Kidney epithelial cell (primary cell): ENCODE measurements around the gene STAT3. TPM values are rescaled to one million over a fixed set of nuclear protein-coding genes. Genes with fewer than 3 reads are reported as not detected.

Experiments used
- DNase-seq: peaks from one replicate; pipeline ENCODE4 v3.0.0-alpha.2; 2010; ENCODE audit warnings: low read depth
- H3K27me3 ChIP-seq: 2 replicates; pipeline ENCODE4 v1.6.0; 2011; ENCODE audit warnings: low read length; ENCODE audit not compliant: control insufficient read depth, insufficient read depth
- H3K36me3 ChIP-seq: 2 replicates; pipeline ENCODE4 v1.5.1; 2011; ENCODE audit warnings: low read length; ENCODE audit not compliant: control insufficient read depth, insufficient read depth
- H3K4me3 ChIP-seq: 2 replicates; pipeline ENCODE4 v1.5.1; 2011; ENCODE audit warnings: low read depth, mild to moderate bottlenecking, control low read depth, low read length
- CTCF ChIP-seq: IDR thresholded peaks from 2 replicates; pipeline ENCODE4 v1.5.1; 2011; ENCODE audit warnings: mild to moderate bottlenecking, moderate library complexity, low read length, control low read depth, inconsistent platforms; ENCODE audit not compliant: insufficient read depth, poor library complexity, severe bottlenecking
- total RNA-seq: library from RNA; depleted of rRNA; stranded (reverse); fragments of >200 nt; gene quantifications from 2 replicates; pipeline ENCODE4 v1.2.3, GENCODE V29; 2015

Gene STAT3
- total RNA-seq, 1 donor from 2014 or later = 74.9 TPM

- H3K4me3 ChIP-seq = peak overlapping the region; percentile 44
- no peak for TF ChIP-seq CTCF
- no peak for DNase-seq
- peaks cover 3% of the 10 kb centered on the region for H3K27me3 ChIP-seq
- no peaks in the 10 kb centered on the region for H3K36me3 ChIP-seq
Measured at GRCh38 chr17:42287305-42287976, 100.8 kb downstream of the STAT3 start.

- peaks cover 3% of the 10 kb centered on the region for H3K27me3 ChIP-seq
- no peak overlapping the region for H3K4me3 ChIP-seq
- no peaks in the 10 kb centered on the region for H3K36me3 ChIP-seq
- TF ChIP-seq CTCF = no peak
- no peak for DNase-seq
Measured at GRCh38 chr17:42286411-42287221, 101.6 kb downstream of the STAT3 start.

GRCh38 chr17:42285346-42286050, 102.7 kb downstream of the STAT3 start:
- H3K4me3 ChIP-seq = no peak overlapping the region
- H3K27me3 ChIP-seq = peaks cover 3% of the 10 kb centered on the region
- no peak for TF ChIP-seq CTCF
- H3K36me3 ChIP-seq = no peaks in the 10 kb centered on the region
- DNase-seq = no peak

- Histone ChIP-seq H3K36me3 (no peaks in the 10 kb centered on the region), H3K27me3 (peaks cover 3% of the 10 kb centered on the region), H3K4me3 (no peak overlapping the region)
- TF ChIP-seq CTCF = no peak
- no peak for DNase-seq
Measured at GRCh38 chr17:42284566-42284965, 103.7 kb downstream of the STAT3 start.

GRCh38 chr17:42284024-42284369, 104.2 kb downstream of the STAT3 start:
- no peaks in the 10 kb centered on the region for H3K36me3 ChIP-seq
- no peak for DNase-seq
- TF ChIP-seq CTCF = no peak
- peaks cover 3% of the 10 kb centered on the region for H3K27me3 ChIP-seq
- no peak overlapping the region for H3K4me3 ChIP-seq
